ENCODE measurements around the gene C22orf23.

DNA sequence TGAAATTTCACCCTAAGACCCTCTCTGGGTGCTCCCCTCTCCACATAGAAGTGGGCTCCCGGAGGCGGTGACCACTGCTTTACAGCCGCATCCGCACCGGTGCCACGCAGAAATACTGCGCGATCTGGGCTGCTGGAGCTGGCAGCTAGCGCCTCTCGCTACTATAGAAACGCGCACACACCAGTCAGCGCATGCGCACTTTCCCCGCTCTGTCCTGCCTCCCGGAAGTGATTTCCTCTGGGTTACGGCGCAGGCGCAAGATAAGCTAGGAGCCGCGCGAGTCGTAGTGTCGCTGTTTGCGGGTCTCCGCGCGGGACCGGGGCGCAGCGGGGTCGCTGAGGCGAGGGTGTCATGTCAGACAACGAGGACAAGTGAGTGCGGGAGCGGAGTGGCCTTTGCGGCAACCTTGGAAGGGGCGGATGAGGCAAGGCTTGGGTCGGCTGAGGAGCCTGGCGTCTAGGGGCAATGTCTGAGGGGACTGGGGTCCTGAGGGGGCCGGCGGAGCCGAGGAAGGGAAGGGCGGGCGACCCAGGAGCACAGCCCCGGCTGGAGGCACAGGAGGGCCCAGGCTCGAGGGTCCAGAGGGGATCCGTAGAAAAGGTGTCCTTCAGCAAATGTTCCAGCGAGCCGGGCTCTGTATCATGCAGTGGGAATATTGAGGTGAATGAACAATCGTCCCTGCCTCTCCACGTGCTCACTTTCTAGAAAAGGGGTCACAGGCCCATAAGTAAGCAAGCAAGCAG is at the start of gene C22orf23, which contains the start of gene POLR2F:
- TF ChIP-seq EP300 (IDR thresholded peaks at IDR 0.05): no peak
- no peak for TF ChIP-seq CTCF (IDR thresholded peaks at IDR 0.05)
- TF ChIP-seq POLR2A (IDR thresholded peaks at IDR 0.05): peak; percentile 52

Data from ovary (tissue), 3 donors.